Gastrocnemius medialis (tissue), 4 donors: ENCODE measurements around the gene SMG6. TPM values are rescaled to one million over a fixed set of nuclear protein-coding genes. Genes with fewer than 3 reads are reported as not detected.

Source experiments
- ATAC-seq, 2 donors: fragments of 150-250 bp; one replicate each; pipeline ENCODE4 v1.9.1; 2016
- DNase-seq, 2 donors: peaks; one replicate each; pipeline ENCODE4 v3.0.0-alpha.2; 2019
- H3K27ac ChIP-seq, 4 donors: fragments of 200-600 bp; sonication (generic); 1 replicate in 1 of 4; 2 replicates in 3 of 4; pipeline ENCODE4 v1.5.1; 2016 to 2018; ENCODE audit warnings: mild to moderate bottlenecking in 2 of 4, moderate library complexity in 1 of 4
- H3K27me3 ChIP-seq, 3 donors: fragments of 200-600 bp; sonication (generic) in 2 of 3; 1 replicate in 1 of 3; 2 replicates in 2 of 3; pipeline versions ENCODE4 v1.5.1 to v1.6.0; 2016 to 2019; ENCODE audit warnings: mild to moderate bottlenecking in 1 of 3, moderate library complexity in 1 of 3
- H3K36me3 ChIP-seq, 2 donors: fragments of 200-600 bp; sonication (generic) in 1 of 2; one replicate each; pipeline ENCODE4 v1.5.1; 2017 to 2018
- H3K4me1 ChIP-seq, 2 donors: fragments of 200-600 bp; sonication (generic) in 1 of 2; one replicate each; pipeline ENCODE4 v1.5.1; 2016 to 2017; ENCODE audit warnings: mild to moderate bottlenecking in 2 of 2
- H3K4me3 ChIP-seq, 4 donors: fragments of 200-600 bp; sonication (generic) in 3 of 4; 1 replicate in 1 of 4; 2 replicates in 3 of 4; pipeline ENCODE4 v1.5.1; 2016 to 2019; ENCODE audit warnings: mild to moderate bottlenecking in 2 of 4
- H3K9me3 ChIP-seq, 3 donors: fragments of 200-600 bp; sonication (generic) in 2 of 3; 1 replicate in 1 of 3; 2 replicates in 2 of 3; pipeline ENCODE4 v1.5.1; 2016 to 2019
- CTCF ChIP-seq, 5 experiments: fragments of 450-650 bp in 3 of 5; fragments of 200-600 bp in 2 of 5; sonication (generic) in 2 of 5; IDR thresholded peaks in 4 of 5; conservative IDR thresholded peaks in 1 of 5; 1 replicate in 4 of 5; 2 replicates in 1 of 5; pipeline ENCODE4 v1.5.1; 2016 to 2019; ENCODE audit warnings: antibody characterized with exemption in 5 of 5, mild to moderate bottlenecking in 3 of 5, moderate library complexity in 3 of 5
- POLR2A ChIP-seq, 2 donors: fragments of 450-650 bp; IDR thresholded peaks; one replicate each; pipeline ENCODE4 v1.6.1; 2017; ENCODE audit warnings: antibody characterized with exemption in 2 of 2, mild to moderate bottlenecking in 2 of 2, moderate library complexity in 2 of 2
- in situ Hi-C, 4 donors: fragments of 200-750 bp; cut with MboI; loops; one replicate each; pipeline versions ENCODE4 v1.15.0 to v1.8.0; 2017; ENCODE audit warnings: low sequenced_read_pairs in 4 of 4
- intact Hi-C: fragments of 100-400 bp; cut with DNase I; formaldehyde crosslinking; loops from one replicate; pipeline ENCODE4 v1.15.1; 2023; ENCODE audit warnings: low total_unique reads
- total RNA-seq, 4 donors: library from RNA; depleted of rRNA; stranded (reverse); fragments of >200 nt; gene quantifications; one replicate each; pipeline versions ENCODE4 v1.1.0 to v1.2.3, GENCODE V29; 2016

The SMG6 gene
- total RNA-seq, 4 donors from 2014 or later: 20.5 to 27.8 (median 23.0) TPM

DNA sequence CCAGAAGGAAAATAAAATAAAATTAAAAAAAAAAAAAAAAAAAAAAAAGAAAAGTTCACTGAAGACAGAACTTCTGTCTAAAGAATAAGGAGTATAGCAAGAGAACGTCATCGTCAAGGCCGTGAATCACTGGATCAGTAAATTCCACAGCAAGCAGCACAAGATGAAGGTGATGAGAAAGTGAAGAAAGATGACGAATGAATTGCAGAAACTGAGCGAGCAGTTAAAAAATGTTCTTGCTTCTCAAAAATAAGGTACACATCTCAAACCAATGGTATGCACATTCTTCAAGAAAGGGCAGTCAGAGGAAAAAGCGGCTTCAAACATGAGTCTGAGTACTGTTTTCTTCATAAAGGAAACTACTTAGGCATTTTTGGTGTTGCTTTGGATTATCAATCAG lies 104.7 kb downstream of the SMG6 start:
- intact Hi-C loops: no loop called here
- ATAC-seq (no peak), DNase-seq (no peak)
- in situ Hi-C loops: no loop called here
- Histone ChIP-seq H3K27me3 (no peaks in the 10 kb centered on the region), H3K4me1 (peaks cover 30 to 32% of the 10 kb centered on the region in 2 donors), H3K36me3 (no peaks in the 10 kb centered on the region), H3K9me3 (no peaks in the 10 kb centered on the region), H3K27ac (no peak overlapping the region), H3K4me3 (no peak overlapping the region)
- TF ChIP-seq POLR2A (IDR thresholded peaks at IDR 0.05) (no peak), CTCF (IDR thresholded peaks at IDR 0.05 in 4 of 5, conservative IDR thresholded peaks at IDR 0.05 in 1 of 5) (no peak)

DNA sequence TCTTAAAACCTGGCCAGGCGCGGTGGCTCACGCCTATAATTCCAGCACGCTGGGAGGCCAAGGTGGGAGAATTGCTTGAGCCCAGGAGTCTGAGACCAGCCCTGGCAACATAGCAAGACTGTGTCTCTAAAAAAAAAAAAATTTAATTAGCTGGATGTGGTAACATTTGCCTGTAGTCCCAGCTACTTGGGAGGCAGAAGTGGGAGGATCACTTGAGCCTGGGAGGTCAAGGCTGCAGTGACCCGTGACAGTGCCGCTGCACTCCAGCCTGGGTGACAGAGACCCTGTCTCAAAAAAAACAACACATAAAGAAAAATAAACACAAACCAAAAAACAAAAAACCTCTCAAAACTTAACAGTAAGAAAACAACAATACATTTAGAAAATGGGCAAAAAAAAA lies 106.3 kb downstream of the SMG6 start:
- Histone ChIP-seq H3K27ac (no peak overlapping the region), H3K27me3 (no peaks in the 10 kb centered on the region), H3K4me1 (peaks cover 15 to 20% of the 10 kb centered on the region in 2 donors), H3K36me3 (no peaks in the 10 kb centered on the region), H3K4me3 (no peak overlapping the region), H3K9me3 (no peaks in the 10 kb centered on the region)
- no peak for DNase-seq
- TF ChIP-seq CTCF (IDR thresholded peaks at IDR 0.05 in 4 of 5, conservative IDR thresholded peaks at IDR 0.05 in 1 of 5): no peak
- TF ChIP-seq POLR2A (IDR thresholded peaks at IDR 0.05): no peak
- intact Hi-C loops (no loop called here), in situ Hi-C loops (no loop called here)
- no peak for ATAC-seq

DNA sequence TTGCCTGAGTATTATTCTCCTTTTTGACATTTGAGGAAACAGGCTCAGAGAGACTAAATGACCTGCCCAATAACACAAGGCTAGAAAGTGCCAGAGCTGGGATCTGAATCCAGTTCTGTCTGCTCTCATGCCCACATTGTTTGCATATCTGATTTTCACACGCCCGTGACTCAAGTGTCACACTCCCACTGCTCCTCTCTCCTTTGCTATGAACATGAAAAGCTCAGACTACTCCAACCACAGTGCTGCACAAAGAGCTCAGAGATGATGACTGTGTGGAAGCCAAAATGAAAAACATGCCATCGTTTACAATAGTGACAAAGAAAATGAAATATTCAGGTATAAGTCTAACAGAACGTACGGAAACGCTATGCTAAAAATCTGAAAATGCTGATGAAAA lies 107.9 kb downstream of the SMG6 start:
- ATAC-seq: no peak
- TF ChIP-seq POLR2A (IDR thresholded peaks at IDR 0.05) (no peak), CTCF (IDR thresholded peaks at IDR 0.05 in 4 of 5, conservative IDR thresholded peaks at IDR 0.05 in 1 of 5) (no peak)
- H3K36me3 ChIP-seq: no peaks in the 10 kb centered on the region
- no peak overlapping the region for H3K27ac ChIP-seq
- in situ Hi-C loops (no loop called here), intact Hi-C loops (no loop called here)
- H3K9me3 ChIP-seq: no peaks in the 10 kb centered on the region
- H3K4me3 ChIP-seq: no peak overlapping the region
- H3K4me1 ChIP-seq: peaks cover 19 to 22% of the 10 kb centered on the region in 2 donors
- no peak for DNase-seq
- no peaks in the 10 kb centered on the region for H3K27me3 ChIP-seq

DNA sequence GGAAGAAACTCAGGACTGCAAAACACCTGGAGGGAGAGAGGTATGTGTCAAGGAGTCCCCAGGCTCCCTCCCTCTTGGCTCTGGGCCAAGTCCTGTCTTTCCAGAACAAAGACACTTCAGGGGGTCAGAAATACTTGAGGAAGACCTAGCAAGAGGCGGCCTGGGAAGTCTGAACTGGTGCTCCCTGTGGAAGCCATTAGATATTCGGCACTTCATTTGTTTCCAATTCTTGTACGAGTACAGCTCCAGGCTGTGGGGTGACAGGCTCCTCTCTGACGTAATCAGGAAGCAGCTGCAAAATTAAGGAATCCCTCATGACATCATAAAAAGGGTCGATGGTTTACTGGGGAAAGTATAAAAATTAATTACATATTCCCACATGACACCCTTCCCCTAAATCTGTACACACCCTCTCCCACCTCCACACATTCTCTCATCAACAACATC lies 108.7 kb downstream of the SMG6 start:
- in situ Hi-C loops (no loop called here), intact Hi-C loops (no loop called here)
- no peaks in the 10 kb centered on the region for H3K27me3 ChIP-seq
- TF ChIP-seq POLR2A (IDR thresholded peaks at IDR 0.05) (no peak), CTCF (IDR thresholded peaks at IDR 0.05 in 4 of 5, conservative IDR thresholded peaks at IDR 0.05 in 1 of 5) (no peak)
- H3K9me3 ChIP-seq: no peaks in the 10 kb centered on the region
- no peaks in the 10 kb centered on the region for H3K36me3 ChIP-seq
- no peak for ATAC-seq
- H3K27ac ChIP-seq: no peak overlapping the region
- H3K4me1 ChIP-seq: peaks cover 26 to 28% of the 10 kb centered on the region in 2 donors
- H3K4me3 ChIP-seq: no peak overlapping the region
- DNase-seq: no peak
